ENCODE results near the gene TIRAP.

The TIRAP gene

DNA sequence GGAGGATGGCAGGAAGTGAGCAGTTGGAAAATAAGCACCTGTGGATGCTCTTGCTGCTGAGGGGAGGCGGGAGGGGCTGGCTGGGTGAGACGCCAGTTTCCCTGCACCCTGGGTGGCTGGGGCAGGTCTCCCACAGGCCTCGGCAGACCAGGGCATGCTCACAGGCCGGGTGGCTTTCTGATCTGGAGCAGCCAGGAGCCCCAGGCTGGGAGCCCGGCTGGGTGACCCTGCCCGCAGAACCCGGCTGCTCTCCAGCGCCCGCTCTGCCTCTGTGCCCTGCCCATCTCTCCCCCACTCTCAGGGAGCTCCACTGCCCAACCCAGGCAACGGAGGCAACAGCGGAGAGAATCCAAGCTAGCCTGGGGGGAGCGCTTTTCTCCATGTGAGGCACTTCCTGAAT is 45.6 kb downstream of the TIRAP start:
- TF ChIP-seq, protein P1, sequence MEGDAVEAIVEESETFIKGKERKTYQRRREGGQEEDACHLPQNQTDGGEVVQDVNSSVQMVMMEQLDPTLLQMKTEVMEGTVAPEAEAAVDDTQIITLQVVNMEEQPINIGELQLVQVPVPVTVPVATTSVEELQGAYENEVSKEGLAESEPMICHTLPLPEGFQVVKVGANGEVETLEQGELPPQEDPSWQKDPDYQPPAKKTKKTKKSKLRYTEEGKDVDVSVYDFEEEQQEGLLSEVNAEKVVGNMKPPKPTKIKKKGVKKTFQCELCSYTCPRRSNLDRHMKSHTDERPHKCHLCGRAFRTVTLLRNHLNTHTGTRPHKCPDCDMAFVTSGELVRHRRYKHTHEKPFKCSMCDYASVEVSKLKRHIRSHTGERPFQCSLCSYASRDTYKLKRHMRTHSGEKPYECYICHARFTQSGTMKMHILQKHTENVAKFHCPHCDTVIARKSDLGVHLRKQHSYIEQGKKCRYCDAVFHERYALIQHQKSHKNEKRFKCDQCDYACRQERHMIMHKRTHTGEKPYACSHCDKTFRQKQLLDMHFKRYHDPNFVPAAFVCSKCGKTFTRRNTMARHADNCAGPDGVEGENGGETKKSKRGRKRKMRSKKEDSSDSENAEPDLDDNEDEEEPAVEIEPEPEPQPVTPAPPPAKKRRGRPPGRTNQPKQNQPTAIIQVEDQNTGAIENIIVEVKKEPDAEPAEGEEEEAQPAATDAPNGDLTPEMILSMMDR (IDR thresholded peaks at IDR 0.05; ENCODE audit: extremely low read depth, insufficient read depth, missing control alignments): no peak
- in situ Hi-C loops (cut with MboI; ENCODE audit: low pct_unique_long_range_greater_than_20kb, low sequenced_read_pairs, unreplicated experiment): no loop called here
- DNase-seq (ENCODE audit: low spot score): no peak

- DNase-seq (ENCODE audit: low spot score): no peak
- TF ChIP-seq, protein P1 (IDR thresholded peaks at IDR 0.05; ENCODE audit: extremely low read depth, insufficient read depth, missing control alignments): no peak
- in situ Hi-C loops (cut with MboI; ENCODE audit: low pct_unique_long_range_greater_than_20kb, low sequenced_read_pairs, unreplicated experiment): no loop called here
These were observed 46.2 kb downstream of the TIRAP start for GRCh38 chr11:126328938-126329643.

DNA sequence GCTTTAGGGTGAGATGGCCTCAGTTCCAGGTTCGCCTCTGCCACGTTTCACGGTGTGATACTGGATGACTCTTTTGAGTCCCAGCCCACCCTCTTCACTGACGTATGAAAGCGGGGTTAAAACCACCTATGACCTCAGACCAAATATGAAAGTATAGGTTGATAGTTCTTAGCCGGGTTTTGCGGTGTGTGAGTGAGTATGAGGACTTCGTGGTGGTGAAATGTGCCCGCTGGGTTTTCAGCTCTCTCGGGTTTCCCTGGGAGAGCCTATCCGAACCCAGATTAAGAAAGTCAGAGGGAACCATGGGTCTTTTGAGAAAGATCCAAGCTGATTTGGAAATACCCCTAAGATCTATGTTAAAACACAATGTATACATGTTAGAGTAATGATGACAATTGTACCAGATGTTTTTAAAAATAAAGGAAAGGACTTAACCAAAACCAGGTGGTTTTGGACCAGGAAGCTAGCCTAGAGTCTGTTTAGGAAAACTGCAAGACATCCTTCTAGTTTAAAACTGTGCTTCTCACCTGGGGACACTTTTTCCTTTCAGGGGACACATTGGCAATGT is 46.8 kb downstream of the TIRAP start:
- no peak for DNase-seq (ENCODE audit: low spot score)
- TF ChIP-seq, protein P1 (IDR thresholded peaks at IDR 0.05; ENCODE audit: extremely low read depth, insufficient read depth, missing control alignments): no peak
- in situ Hi-C loops (cut with MboI; ENCODE audit: low pct_unique_long_range_greater_than_20kb, low sequenced_read_pairs, unreplicated experiment): no loop called here

DNA sequence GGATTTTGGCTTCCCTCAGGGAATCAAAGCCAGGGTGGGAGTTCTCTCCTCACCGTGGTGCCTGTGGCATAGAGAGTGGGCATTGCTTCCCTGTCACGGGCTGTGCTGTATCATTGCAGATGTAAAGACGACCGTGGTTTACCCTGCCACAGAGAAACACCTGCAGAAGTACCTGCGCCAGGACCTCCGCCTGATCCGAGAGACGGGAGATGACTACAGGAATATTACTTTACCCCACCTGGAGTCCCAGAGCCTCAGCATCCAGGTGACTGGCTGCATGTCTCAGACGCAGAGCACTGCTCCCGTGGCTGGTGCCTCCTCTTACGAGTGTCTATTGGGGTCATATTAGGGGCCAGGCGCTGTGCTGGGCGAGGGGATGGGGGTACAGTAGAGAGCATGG is 48.4 kb downstream of the TIRAP start:
- TF ChIP-seq, protein P1 (IDR thresholded peaks at IDR 0.05; ENCODE audit: extremely low read depth, insufficient read depth, missing control alignments): no peak
- DNase-seq (ENCODE audit: low spot score): no peak
- in situ Hi-C loops (cut with MboI; ENCODE audit: low pct_unique_long_range_greater_than_20kb, low sequenced_read_pairs, unreplicated experiment): no loop called here

GRCh38 chr11:126332221-126332711 is 49.4 kb downstream of the TIRAP start:
- in situ Hi-C loops (cut with MboI; ENCODE audit: low pct_unique_long_range_greater_than_20kb, low sequenced_read_pairs, unreplicated experiment): no loop called here
- TF ChIP-seq, protein P1 (IDR thresholded peaks at IDR 0.05; ENCODE audit: extremely low read depth, insufficient read depth, missing control alignments): no peak
- DNase-seq (ENCODE audit: low spot score): no peak

DNA sequence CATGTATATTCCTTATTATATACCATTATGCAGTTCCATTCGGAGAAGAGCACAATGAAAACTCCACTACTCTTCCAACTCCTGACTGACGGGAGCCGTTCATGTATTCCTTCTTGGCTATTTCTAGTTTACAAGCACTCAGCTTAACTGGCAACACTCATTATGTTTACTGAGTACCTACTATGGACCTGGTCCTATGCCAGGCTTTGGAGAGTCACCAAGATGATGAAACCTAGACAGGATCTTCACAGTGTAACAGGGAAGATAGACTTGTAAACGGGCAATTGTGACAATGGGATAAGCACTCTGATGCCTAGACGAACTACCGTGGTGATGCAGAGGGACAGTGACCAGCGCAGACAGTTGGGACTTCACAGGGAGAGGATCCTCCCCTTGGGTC is 50.2 kb downstream of the TIRAP start:
- TF ChIP-seq, protein P1 (IDR thresholded peaks at IDR 0.05; ENCODE audit: extremely low read depth, insufficient read depth, missing control alignments): no peak
- in situ Hi-C loops (cut with MboI; ENCODE audit: low pct_unique_long_range_greater_than_20kb, low sequenced_read_pairs, unreplicated experiment): no loop called here
- no peak for DNase-seq (ENCODE audit: low spot score)

All from GM13977 (cell line).